Activated CD8-positive, alpha-beta memory T cell treated with anti-CD3 and anti-CD28 coated beads for 24 hours (primary cell): ENCODE data around the gene FAM25G.
"Not testable (repeated sequence)": the region's sequence is repeated elsewhere in the genome, so short reads cannot be mapped to it uniquely, and the experiment has no call there.

ENCODE experiments used
- DNase-seq: peaks from one replicate; pipeline ENCODE4 v3.0.0-alpha.2; 2020

The FAM25G gene

DNA sequence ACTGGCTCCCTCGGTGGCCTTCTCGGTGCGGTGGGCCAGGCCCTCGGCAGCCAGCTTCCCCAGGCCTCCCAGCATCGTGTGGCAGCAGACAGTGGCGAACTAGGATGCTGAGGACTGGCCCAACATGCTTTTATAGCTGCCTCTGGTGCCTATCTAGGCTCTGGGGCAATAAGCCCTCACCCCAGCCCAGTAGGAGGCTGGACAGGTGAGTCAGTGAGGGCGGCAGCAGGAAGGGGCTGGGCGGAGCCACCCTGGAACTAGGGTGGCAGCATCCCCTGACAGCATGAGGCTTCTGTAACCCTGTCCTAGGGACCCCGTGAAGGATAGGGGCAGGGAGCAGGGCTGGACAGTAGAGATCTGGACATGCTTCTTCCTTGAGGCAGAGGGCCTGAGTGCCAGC, at the start of gene FAM25G:
Gene FAM25G, minus strand, starts transcription at position 101 of the 400 bp plus-strand sequence. Its CDS starts 26 bp downstream, at position 75.
- not testable (repeated sequence) for DNase-seq

DNA sequence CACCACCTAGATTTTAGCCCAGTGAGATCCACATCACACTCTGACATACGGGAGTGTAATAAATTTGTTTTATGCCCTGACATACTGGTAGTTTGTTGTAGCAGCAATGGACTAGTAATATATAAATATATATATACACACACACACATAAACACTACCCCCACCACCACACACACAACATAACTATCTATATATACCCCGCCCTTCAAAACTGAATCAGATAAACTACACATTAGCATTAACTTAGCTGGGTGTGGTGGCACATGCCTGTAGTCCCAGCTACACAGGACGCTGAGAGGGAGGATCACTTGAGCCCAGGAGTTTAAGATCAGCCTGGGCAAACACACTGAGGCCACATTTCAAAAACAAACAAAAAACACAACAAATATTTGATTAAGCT, 44.9 kb upstream of the FAM25G start:
- not testable (repeated sequence) for DNase-seq

DNA sequence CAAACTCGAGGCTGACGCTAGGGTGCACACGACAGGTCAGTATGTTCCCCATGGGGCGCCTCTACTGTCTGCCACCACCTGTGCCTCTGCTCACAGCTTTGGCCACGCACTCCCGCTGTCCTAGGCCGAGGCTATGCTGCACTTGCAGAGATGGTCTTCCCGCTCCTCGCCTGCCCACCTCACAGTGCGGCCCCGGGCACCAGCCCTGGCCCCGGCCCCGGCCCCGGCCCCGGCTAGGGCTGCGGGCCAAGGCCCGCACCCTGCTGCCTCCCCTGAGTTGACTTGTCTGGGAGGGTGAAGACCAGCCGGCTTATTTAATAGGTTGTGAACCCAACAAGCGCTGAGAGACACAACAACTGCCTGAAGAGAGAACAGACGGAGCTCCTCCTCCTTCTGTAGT, 32.0 kb upstream of the FAM25G start, which contains the start of gene AGAP9:
Gene AGAP9, minus strand, starts transcription at position 164 of the 400 bp plus-strand sequence. Its CDS starts 112 bp downstream, at position 52.
- not testable (repeated sequence) for DNase-seq

DNA sequence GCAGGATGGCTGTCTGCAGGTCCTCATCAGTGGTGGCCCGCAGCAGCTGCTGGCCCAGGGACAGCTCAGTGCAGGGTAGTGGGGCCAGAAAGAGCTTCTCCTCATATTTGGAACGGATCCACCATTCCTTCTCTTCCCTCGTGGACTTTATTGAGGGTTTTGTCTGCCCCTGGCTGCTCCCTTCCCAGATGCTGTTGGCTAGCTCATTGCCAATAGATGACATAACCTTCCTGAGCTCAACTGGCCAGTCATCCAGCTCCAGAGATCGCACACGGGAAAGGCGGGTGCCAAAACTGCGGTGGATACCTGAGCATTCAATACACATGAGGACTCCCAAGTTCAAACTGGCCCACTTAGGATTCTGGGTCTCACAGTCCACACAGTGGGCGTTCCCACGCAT, 10.8 kb upstream of the FAM25G start:
- not testable (repeated sequence) for DNase-seq

DNA sequence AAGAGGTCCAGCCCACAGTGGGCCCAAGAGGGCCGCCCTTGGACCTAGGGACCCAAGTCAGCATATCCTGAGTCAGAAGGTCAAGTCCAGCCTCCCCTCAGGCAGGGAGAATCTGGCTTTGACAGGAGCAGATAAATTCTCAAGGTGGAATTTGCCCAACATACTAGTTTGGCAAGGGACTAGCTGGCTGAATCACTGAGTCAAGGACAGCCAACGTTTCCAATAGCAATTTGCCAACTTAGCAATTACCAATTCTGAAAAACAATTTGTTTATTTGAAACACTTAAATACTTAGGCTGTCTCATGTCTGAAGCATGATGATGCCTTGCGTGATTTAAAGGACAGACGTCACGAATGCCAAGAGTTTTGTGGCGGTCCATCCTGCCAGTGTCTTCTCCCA, 2.7 kb upstream of the FAM25G start:
- DNase-seq = not testable (repeated sequence)

DNA sequence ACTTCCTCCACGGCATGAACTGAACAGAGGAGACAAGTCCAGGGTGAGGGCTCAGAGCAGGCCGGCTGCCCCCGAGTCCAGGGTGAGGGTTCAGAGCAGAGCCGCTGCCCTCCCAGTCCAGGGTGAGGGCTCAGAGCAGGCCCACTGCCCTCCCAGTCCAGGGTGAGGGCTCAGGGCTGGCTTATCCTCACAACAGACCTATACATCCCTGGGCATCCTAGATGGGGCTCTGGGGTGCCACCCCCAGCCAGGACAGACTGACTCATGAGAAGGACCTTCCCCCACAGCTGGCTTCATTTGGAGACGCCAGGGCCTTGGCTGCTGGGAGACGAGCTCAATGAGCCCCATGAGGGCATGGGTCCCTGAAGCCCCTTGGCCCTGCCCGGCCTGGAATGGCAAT, 1.9 kb downstream of the FAM25G start:
- DNase-seq = not testable (repeated sequence)

DNA sequence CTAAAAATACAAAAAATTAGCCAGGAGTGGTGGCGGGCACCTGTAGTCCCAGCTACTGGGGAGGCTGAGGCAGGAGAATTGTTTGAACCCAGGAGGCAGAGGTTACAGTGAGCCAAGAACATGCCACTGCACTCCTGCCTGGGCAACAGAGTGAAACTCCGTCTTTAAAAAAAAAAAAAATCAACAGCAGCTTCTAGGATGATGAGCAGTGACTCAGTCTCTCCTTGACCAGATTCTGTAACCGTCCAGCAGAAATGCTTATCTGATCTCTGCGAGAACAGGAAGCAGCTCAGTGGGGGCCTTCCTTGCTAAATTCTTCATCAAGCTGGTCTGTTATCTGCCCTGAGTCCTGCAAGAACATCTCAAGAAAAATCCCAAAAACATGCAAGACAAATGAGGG, 5.6 kb downstream of the FAM25G start:
- not testable (repeated sequence) for DNase-seq

DNA sequence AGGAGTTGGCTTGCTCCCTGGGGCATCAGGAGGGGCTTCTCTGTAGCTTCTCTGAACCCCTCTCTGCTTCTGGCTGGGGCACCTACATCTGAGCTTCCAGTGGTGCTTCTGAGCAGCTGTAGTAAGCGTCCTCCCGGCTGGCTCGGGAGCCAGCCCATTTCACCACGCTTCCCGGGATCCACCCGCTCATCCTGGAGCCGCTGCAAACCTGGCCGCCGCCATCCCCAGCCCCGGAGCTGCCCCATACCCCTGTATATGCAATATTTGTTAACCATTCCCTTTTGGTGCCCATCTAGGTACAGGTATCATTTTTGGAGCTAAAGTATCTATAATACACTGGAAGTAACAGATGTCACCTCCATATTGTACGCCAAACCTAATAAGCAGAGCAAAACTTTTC, 6.7 kb downstream of the FAM25G start:
- DNase-seq = not testable (repeated sequence)

DNA sequence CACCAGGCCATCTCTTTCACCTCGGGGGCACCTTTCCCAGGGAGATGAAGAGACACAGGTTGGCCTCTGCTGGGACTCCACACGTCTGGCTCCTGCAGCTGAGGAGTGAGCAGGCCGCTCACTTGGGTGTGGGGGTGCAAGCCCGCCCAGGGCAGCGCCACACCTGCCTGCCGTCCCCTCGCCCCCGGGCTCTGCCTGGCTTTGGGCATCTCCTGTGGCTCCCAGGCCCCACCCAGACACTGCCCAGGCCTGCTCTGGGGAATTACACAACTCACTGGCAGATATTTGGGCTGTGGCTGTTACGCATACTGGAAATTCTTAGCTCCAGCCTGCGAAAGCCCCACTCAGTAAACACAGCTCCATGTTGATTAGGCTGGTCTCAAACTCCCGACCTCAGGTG, 7.6 kb downstream of the FAM25G start, which contains the start of gene ANXA8:
Gene ANXA8, minus strand, starts transcription at position 193 of the 400 bp plus-strand sequence. Its CDS starts 182 bp downstream, at position 11.
- not testable (repeated sequence) for DNase-seq

DNA sequence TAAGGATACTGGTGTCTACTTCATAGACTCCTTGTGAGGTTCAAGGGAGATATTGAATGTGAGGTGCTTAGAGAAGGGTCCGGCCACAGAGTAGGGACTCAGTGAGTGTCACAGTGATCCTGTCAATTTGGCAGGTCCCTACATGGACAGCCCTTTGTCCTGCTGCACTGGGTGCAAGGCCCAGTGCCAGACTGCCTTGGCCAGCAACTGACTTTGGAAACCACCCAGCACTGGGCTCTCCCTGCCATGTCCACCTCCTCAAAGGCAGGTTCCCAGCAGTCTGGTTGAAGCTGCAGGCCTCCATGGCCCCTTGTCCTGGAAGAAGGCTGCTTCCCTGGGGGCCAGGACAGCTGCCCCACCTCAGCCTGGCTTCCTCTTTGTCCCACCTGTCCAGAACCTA, 9.1 kb downstream of the FAM25G start:
- not testable (repeated sequence) for DNase-seq

DNA sequence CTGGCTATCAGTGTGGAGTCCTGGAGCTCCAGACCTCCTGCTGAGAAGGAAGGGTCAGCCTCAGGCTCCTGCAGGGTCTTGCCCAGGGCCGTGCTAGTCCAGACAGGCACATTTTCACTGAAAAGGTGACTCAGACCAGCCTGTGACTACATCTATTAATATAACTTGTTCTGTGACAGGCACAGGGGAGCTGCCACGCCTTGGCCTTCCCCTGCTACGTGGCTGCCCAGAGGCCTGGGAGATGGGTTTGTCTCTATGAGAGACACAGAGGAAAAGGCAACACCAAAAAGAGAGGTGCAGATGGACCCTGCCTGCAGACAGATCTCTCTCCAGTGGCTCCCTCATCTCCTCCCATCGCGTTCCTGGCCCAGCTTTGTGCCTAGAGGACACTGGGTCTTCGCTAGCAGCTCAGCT, 9.7 kb downstream of the FAM25G start:
- DNase-seq = not testable (repeated sequence)

DNA sequence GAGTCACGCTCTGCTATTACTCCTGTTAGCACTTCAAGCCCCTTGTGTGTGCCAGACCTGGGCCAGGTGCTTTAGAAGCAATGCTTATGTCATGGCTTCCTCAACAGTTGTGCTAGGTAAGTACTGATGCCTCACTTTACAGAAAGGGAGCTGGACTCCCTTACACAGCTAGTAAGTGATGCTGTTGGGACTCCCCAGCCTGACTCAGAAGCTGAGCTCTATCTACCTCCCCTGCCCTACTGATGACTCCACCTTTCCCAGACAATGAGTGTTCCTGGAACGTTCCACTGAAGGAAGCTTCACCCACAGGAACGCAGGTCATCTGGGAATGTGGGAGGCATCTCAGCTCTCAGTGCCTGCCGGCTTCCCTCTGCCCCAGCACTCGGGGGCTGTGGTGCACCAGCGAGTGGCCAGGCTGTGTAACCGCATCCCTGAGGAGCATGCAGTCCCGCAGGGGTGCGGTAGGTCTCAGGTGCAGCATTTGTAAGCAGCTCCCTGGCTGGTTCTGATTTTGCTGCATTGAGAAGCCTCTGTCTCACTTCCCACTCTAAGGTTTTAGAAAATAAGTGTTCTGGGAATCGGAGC, 10.2 kb downstream of the FAM25G start:
- DNase-seq = not testable (repeated sequence)

DNA sequence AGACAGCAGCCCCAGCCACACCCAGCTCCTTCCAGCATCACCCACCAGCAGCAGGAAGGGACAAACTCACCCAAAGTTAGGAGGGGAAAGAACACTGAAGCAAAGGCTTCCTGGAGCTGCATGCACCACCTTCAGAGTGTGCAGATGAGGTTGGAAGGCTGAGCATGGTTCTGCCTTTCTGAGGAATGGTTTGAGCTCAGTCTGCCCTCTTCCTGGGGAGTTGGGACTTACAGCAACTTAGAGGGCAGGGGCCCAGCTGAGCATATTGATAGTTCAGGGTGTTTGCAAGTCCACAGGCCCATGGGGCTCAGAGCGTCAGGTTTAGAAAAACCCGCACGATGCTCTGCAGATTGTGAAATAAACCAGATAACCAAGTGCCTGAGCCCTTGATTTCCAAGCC, 11.4 kb downstream of the FAM25G start:
- DNase-seq = not testable (repeated sequence)

DNA sequence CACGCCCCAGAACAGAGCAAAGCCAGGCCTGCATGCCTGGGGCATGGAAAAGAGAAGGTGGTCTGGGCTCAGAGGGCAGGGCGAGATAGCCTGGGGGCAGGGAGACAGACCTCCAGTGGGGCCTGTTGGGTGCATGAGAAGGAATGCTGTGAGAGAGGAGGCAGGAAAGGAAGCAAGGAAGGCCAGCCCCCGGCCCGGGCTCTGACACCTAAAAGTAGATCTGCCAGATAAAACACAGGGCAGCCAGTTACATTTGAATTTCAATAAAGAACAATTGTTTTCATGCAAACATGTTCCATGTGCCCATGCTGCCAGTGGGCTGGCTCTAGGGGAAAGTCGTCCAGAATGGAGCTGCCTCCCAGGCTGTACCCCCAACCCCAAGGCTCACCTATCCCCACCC, 13.4 kb downstream of the FAM25G start:
- not testable (repeated sequence) for DNase-seq

DNA sequence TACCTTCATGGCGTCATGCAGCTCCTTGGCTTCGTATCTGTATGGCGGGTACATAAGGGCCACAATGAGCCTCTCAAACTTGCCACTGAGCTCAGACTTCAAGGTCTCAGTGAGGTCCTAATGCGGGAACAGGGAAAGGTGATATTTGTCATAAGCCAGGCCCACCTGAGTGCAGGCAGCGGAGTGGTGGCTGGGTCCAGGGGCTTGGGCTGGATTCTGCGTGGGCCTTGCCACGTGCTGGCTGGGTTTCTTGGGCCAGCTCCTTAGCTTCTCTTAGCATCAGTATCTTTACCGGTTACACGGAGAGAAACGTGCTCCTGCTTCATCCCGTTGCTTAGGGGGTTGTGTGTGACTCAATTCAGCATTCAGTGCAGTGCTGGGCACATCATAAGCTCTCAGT, 14.4 kb downstream of the FAM25G start:
- not testable (repeated sequence) for DNase-seq

DNA sequence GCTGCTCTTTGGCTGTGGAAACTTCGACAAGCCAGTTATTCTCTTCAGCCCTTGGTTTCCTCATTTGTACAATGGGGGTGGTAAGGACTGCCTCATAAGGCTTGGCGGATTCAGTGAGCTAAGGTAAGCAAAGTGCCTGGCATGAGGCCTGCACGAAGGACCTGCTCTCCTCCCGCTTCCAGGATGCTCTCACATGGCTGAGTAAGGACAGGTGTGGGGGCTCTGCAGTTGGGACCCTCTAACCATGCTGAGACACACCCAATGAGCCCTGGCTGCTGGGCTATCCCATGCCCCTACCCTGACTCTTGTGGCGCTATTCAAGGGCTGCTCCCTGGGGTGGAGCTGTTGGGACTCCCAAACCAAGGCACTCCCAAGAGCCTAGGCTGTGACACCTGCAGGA, 16.4 kb downstream of the FAM25G start:
- not testable (repeated sequence) for DNase-seq

DNA sequence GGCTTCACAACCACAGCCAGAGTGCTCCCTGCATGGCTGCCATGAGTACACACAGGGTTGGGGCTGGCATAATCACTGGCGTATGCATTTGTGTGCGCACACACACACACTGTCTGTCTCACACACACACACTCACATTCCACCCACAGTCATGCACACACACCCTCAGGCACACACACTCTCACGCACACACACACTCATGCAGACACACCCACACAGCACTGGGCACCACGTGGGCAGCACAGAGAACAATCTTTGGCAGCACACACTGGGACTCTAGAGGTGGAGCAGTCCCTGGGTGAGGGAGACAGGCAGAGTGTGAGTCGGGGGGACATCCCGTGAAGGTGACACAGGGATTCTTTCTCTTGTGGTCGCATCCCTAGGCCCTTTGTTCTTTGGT, 18.0 kb downstream of the FAM25G start:
- not testable (repeated sequence) for DNase-seq

DNA sequence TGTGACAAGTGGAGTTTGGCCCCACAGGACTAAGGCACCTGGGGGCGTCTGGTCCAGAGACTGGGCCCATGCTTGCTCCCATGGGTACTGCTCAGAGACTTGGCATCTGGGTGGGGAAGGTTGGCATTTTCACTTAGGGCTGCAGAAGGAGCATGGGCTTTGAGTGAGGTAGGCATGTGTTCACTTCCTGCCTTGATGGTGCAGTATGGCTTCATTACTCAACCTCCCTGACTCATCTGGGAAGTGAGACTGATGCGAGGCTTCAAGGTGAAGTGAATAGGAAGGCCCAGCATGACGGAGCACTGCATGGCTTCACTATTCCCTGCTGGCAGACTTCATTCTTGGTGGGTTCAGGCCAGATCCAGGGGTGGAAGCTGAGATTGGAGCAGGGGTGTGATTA, 18.9 kb downstream of the FAM25G start:
- DNase-seq = not testable (repeated sequence)

DNA sequence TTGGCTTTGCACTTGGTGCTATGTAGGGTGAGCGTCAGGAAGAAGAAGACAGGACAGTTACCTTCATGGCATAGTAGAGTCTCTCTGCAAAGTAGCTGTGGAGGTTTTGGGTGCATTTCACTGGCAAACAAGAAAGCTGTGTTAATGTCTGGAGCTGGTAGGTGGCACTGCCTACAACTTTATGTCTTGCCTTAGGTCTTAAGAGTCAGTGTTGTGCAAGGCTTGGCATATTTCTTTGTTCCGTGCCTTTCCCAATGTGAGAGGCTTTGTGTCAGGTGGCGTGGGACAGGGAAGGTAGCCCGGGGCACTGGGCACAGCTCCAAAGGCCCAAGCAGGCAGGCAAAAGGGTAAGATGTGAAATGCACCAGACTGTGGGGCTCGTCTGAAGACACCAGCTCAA, 19.4 kb downstream of the FAM25G start:
- DNase-seq = not testable (repeated sequence)

DNA sequence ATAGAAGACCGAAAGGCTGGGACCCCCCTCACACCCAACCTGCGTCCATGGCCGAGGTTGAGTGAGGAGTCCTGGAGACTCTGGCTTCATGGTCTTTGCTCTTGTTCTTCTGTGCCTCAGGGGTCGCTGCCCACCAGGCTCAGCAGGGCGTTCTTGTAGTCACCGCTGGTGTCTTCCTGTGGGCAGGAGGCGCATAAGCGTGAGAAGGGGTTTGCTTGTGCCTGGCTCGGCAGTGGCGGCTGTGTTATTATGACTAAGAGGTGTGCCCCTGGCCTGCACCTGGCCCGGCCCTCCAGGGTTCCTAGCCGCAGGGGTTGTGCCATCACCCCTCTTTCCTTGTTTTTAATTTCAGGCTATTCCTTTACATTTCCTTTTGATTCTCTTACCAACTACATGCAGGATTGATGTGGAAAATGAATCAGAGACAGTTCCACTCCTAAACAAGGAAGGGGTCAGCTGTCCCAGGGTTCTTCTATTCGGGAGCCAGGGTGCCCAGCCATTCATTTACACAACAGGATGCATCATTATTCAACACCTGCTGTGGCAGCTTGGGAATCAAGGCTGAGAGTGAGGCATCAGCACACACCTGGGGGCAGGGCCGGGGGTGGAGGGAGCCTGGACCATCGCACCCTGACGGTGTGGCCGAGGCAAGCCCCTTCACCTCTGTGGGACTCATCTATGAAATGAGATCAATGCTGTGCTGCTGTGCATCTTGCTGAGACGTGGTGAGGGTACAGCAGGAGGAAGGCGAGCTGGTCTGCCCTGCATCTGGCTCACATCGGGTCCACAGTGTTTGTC, 22.6 kb downstream of the FAM25G start:
- not testable (repeated sequence) for DNase-seq

DNA sequence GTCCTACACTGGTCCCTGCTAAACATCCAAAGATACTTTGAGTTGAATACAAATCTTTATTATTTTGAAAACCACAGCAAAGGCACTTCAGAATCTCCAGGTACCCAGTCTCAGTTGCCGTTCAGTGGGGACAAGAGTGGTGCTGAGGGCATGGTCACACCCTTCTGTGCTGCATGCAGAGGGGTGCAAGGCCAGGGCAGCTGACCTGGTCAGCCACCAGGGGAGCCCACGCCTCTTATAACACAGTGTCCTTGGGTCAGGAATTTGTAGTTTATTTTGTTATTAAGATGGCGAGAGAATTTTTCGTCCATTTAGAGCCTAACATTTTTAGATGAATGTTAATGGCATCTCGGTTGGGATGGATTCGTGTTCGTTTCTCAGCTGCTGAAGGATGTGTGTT, 23.5 kb downstream of the FAM25G start:
- DNase-seq = not testable (repeated sequence)

DNA sequence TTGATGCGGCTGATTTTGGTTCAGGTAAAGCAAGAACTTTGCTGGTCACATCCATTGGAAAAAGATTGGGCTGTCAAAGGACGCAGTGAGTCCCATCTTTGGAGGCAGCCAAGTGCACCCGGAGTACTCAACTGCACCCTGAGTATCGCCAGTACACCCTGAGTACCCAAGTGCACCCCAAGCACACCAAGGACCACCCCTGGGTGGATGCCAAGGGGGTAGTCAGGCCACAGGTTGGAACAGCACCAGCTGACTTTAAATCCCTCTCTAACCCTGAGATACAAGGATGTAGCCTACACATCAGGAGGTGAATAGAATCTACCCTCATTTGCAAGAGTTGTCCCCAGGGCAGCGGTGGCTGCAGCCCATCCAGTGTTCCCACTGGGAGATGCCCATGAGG, 24.0 kb downstream of the FAM25G start:
- not testable (repeated sequence) for DNase-seq

DNA sequence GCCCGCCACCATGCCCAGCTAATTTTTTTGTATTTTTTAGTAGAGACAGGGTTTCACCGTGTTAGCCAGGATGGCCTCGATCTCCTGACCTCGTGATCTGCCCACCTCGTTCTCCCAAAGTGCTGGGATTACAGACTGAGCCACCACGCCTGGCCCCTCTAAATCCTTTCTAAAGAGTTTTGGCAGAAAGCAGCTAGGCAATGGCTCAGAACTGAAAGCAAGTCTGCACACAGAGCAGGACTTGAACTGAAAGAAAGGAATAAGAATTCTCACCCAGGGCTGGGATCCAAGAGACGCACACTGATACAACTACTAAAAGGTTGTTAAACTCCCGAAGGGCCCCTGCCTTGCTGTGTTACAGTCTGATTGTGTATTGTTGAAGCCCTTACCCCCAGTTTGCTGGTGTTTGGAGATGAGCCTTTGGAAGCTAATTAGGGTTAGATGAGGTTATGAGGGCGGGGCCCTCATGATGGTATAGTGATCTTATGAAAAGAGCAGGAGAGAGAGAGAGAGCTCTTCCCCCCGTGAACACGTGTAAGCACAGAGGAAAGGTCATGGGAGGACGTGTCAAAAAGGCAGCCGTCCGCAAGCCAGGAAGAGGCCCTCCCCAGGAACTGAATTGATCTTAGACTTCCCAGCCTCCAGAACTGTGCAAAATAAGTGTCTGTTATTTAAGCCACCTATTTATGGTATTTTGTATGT, 26.1 kb downstream of the FAM25G start:
- not testable (repeated sequence) for DNase-seq
